HG03159 (cell line): ENCODE results near the gene ATG12.
"Not testable (repeated sequence)": the region's sequence is repeated elsewhere in the genome, so short reads cannot be mapped to it uniquely, and the experiment has no call there.

Experiments used
- ATAC-seq: cut with Tn5 transposase; IDR thresholded peaks from one replicate; pipeline ENCODE4 v1.9.1; 2021; ENCODE audit warnings: mild to moderate bottlenecking, moderate library complexity; ENCODE audit not compliant: unreplicated experiment

The ATG12 gene

DNA sequence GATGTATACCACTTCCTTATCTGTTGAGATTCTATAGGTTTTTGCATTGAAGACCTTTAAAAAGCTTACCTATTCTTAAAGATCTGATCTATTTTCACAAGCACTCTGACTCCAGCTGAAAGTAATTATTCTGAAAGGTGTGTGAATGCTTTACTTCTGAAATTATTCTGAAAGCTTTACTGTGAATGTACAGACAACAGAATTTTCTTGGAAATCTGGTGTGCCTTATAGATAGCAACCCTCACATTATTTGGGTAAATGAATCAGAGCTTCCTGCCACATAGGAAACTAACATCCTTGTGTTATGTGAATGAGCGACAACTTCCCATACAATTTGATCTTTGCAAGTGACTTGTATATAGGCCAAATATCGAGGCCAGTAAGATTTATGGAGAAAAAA is 31.4 kb downstream of the ATG12 start:
- ATAC-seq, result no peak

DNA sequence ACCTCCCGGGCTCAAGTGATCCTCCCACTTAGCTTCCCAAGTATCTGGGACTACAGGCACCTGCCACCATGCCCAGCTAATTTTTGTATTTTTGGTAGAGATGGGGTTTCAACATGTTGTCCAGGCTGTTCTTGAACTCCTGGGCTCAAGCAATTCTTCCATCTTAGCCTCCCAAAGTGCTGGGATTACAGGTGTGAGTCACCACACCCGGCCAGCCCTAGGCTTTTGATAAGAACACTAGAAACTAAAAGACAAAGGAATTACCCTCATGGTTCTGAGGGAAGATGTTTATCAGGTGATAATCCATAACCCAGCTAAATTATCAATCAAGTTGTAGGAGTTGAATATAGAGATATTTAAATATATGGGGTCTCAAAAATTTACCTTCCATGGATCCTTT is 33.3 kb downstream of the ATG12 start:
- not testable (repeated sequence) for ATAC-seq

DNA sequence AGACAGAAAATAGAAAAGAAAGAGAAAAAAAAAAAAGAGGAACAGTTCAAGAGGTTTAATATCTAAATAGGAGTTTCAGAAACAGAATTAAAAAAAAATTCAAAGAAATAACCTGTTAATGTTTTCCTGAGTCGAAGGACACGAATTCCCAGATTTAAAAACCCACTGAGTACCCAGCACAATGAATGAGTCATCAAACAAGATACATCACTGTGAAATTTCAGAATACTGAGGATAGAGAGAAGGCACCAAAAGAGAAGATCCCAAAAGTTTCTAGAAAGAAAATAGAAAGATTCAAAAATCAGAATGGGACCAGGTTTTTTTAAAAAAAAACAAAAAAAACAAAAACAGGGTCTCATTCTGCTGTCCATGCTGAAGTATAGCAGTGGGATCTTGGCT is 33.7 kb downstream of the ATG12 start:
- ATAC-seq, result no peak

DNA sequence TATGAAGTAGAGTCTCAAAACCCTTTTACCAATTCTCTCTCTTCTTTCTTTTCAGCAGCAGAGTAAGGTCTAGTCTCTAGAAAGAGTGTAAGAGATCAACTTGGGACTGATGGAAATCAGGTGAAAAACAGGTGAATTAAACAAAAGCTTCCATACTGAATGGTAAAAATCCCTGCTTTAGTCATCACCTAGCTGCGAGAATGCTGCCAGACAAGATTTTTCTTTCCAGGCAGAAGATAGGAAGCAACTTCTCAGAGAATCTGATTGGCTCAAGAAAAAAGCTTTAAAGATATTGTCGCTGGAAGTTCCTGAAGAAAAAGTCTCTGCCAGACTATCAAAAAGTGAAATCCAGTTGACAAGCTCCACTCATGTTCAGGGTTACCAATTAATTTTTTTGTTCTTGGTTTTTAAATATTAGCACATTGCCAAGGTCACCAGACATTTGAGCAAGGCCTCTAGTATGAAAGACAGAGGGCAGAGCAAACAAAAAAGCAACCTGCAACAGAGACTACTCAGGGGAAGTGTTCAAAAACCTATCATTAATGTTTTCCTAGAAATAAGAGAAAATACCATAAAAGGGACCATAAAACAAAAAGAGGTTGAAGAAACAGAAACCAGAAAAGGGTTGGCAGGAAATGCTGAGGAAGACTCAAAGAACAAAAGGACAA is 34.2 kb downstream of the ATG12 start:
- no peak for ATAC-seq

DNA sequence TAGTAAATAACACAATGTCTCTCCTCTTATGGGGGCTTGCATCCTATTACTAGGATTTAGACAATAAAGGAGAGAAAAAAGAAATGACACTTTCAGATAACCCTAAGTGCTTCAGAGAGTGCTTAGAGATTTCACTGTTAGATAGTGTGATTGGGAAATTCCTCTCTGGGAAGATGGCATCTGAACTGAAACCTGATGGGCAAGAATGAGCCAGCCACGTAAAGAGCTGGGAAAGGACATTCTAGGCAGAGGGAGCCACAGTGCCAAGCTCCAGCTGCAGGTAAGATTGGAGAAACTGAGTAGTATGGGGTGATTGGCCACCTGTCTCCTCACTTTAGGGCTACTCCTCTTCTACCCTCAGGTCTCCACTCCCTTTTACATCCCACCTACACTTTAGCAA is 39.4 kb downstream of the ATG12 start:
- no peak for ATAC-seq

- no peak for ATAC-seq
Observed at GRCh38 chr5:115801152-115801551, 40.2 kb downstream of the ATG12 start.

DNA sequence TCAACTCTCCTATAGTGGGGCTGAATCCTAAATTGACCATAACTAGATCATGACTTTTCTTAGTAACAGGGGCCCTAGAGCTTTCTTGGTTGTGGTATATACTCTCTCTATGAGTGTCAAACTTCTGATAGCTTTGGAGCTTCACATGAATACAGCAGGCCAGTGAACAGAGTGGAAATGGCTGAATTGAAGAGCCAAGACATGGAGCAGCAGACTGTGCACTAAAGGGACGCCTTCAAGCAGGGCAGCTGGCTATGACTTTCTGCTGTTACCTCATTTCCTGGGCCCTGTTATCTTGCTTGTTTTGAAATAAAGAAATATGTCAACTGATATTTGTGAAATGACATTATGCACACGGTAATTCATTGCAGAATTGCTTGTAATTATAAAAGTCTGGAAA is 41.3 kb downstream of the ATG12 start:
- no peak for ATAC-seq

DNA sequence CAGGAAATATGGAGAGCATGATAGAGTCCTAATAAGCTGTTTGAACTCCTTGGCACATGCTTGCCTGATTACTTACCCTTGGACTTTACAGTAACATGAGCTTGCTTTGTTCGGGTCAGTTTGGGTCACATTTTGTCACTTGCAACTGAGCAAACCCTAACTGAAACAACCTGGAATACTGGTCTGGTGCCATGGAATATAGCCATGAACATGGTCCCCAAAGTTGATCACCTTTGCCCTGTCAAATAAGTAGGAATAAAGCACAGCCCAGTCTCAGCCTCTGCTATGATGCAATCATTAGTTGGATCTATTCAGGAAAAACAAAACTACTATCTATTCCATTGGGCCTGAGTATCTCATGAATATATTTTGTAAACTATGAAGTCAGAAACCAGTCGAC is 43.1 kb downstream of the ATG12 start:
- ATAC-seq, result no peak

DNA sequence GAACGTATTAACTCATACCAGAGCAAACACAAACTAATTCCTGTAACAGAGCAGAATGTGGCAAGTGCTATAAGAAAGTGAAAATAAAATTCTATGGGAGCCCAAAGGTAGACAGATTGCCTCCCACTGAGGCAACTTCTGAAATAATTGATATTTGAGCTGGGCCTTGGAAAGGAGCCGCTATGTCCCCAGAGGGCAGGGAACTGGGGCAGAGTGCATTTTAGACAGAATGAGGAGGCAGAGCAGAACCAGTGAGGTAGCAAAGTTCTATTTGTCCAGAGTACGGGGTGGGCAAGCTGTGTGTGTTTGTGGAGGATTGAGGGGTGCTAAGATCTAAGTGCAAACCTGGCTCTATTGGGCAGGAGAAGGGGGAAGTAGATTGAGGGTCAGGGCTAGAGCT is 44.7 kb downstream of the ATG12 start:
- ATAC-seq, result no peak

- ATAC-seq, result no peak
Observed at GRCh38 chr5:115795700-115796099, 45.7 kb downstream of the ATG12 start.

DNA sequence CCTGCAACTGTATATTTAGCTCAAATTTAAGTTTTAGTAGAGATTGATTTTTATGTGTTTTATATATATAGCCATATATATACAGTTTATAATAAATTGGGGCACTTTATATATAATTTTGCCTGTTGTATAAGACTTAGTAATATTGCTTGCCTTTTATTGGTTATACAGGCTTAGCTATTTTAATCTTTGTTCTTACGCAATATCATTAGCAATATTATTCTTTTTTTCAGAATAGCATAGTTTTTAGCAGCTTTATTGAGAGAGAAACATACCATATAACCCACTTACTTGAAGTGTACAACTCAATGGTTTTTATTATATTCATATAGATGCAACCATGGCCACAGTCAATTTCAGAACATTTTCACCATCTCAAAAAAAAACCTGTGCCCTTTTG is 52.9 kb downstream of the ATG12 start:
- no peak for ATAC-seq

GRCh38 chr5:115787426-115787825 is 53.9 kb downstream of the ATG12 start:
- ATAC-seq, result no peak

- ATAC-seq, result no peak
Observed at GRCh38 chr5:115785381-115786065, 55.8 kb downstream of the ATG12 start.

DNA sequence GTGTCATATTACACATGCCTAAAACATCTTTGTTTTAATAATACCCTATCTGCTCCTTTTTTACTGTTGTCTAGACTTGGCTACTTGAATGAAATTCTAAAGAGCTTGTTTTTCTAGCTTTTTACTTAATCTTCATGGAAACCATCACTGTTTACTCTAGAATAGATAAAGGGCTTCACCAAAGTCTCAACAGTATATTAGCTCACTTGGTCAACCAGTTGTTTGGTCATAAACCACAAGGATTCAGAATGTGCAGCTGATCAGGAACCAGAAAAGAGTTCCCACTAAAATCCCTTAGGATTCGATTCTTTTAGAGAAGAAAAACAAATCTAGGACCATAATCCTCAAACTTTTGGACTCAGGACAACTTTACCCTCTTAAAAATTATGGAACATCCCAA is 62.9 kb downstream of the ATG12 start:
- no peak for ATAC-seq
